ENCODE measurements around the gene NKX2-3. TPM values are rescaled to one million over a fixed set of nuclear protein-coding genes. Genes with fewer than 3 reads are reported as not detected.

The NKX2-3 gene
- total RNA-seq, 1 donor from 2014 or later: not detected

- intact Hi-C loops (cut with micrococcal nuclease): loop anchor here (5.0 to 10.0 kb wide), 3 partner anchors 101 to 1687 kb away; partner anchors contain the start of genes LBX1 and TLX1
Measured at GRCh38 chr10:99537989-99538917, 5.5 kb downstream of the NKX2-3 start.

- intact Hi-C loops (cut with micrococcal nuclease): loop anchor here (5.0 to 10.0 kb wide), 3 partner anchors 102 to 1686 kb away; partner anchors contain the start of genes LBX1 and TLX1
Measured at GRCh38 chr10:99539120-99539519, 6.4 kb downstream of the NKX2-3 start.

GRCh38 chr10:99539820-99540219 lies 7.1 kb downstream of the NKX2-3 start:
- intact Hi-C loops (cut with micrococcal nuclease): loop anchor here (5.0 to 10.0 kb wide), 3 partner anchors 103 to 1685 kb away; partner anchors contain the start of genes LBX1 and TLX1

- intact Hi-C loops (cut with micrococcal nuclease): no loop called here
Measured at GRCh38 chr10:99540306-99540656, 7.5 kb downstream of the NKX2-3 start.

- intact Hi-C loops (cut with micrococcal nuclease): no loop called here
Measured at GRCh38 chr10:99540657-99541531, 8.2 kb downstream of the NKX2-3 start.

GRCh38 chr10:99544322-99544721 lies 11.6 kb downstream of the NKX2-3 start:
- intact Hi-C loops (cut with micrococcal nuclease): no loop called here

- intact Hi-C loops (cut with micrococcal nuclease): loop anchor here (1.0 to 5.0 kb wide), 2 partner anchors 112 to 156 kb away; no protein-coding TSS in a partner anchor
Measured at GRCh38 chr10:99548041-99548530, 15.3 kb downstream of the NKX2-3 start.

- intact Hi-C loops (cut with micrococcal nuclease): no loop called here
Measured at GRCh38 chr10:99551158-99551557, 18.4 kb downstream of the NKX2-3 start.

GRCh38 chr10:99551616-99552015 lies 18.9 kb downstream of the NKX2-3 start:
- intact Hi-C loops (cut with micrococcal nuclease): no loop called here

- intact Hi-C loops (cut with micrococcal nuclease): no loop called here
Measured at GRCh38 chr10:99555371-99555770, 22.6 kb downstream of the NKX2-3 start.

GRCh38 chr10:99555825-99556523 lies 23.2 kb downstream of the NKX2-3 start:
- intact Hi-C loops (cut with micrococcal nuclease): no loop called here

GRCh38 chr10:99557044-99557443 lies 24.3 kb downstream of the NKX2-3 start:
- intact Hi-C loops (cut with micrococcal nuclease): no loop called here

GRCh38 chr10:99558708-99559107 lies 26.0 kb downstream of the NKX2-3 start:
- intact Hi-C loops (cut with micrococcal nuclease): no loop called here

- intact Hi-C loops (cut with micrococcal nuclease): loop anchor here (1.0 kb wide), 2 partner anchors 52 to 130 kb away; partner anchors contain the start of gene GOT1
Measured at GRCh38 chr10:99560277-99561126, 27.8 kb downstream of the NKX2-3 start.

- intact Hi-C loops (cut with micrococcal nuclease): no loop called here
Measured at GRCh38 chr10:99562631-99563030, 29.9 kb downstream of the NKX2-3 start.

GRCh38 chr10:99564361-99564760 lies 31.6 kb downstream of the NKX2-3 start:
- intact Hi-C loops (cut with micrococcal nuclease): no loop called here

GRCh38 chr10:99565166-99565565 lies 32.4 kb downstream of the NKX2-3 start:
- intact Hi-C loops (cut with micrococcal nuclease): no loop called here

GRCh38 chr10:99569253-99569939 lies 36.7 kb downstream of the NKX2-3 start:
- intact Hi-C loops (cut with micrococcal nuclease): no loop called here

GRCh38 chr10:99569961-99570360 lies 37.2 kb downstream of the NKX2-3 start:
- intact Hi-C loops (cut with micrococcal nuclease): no loop called here
